PFSK-1 (cell line): ENCODE measurements around the gene LRRC8C.

Experiments
- POLR2AphosphoS5 ChIP-seq: IDR thresholded peaks from 2 replicates; pipeline ENCODE4 v1.6.1; 2012; ENCODE audit warnings: low read depth, mild to moderate bottlenecking, control low read depth, low read length, moderate library complexity
- REST ChIP-seq, 2 experiments: IDR thresholded peaks; 2 replicates each; pipeline versions ENCODE4 v1.6.1 to v1.8.0; 2011 to 2012; ENCODE audit warnings: low read depth in 2 of 2, low read length in 2 of 2, control low read depth in 1 of 2, inconsistent platforms in 1 of 2, mild to moderate bottlenecking in 1 of 2, moderate library complexity in 1 of 2; ENCODE audit not compliant: insufficient read depth in 1 of 2
- SIN3A ChIP-seq: IDR thresholded peaks from 2 replicates; pipeline ENCODE4 v1.6.1; 2012; ENCODE audit warnings: mild to moderate bottlenecking, low read length, moderate library complexity, borderline replicate concordance; ENCODE audit not compliant: insufficient read depth
- TAF1 ChIP-seq: IDR thresholded peaks from 2 replicates; pipeline ENCODE4 v1.6.1; 2012; ENCODE audit warnings: low read length, control low read depth, borderline replicate concordance; ENCODE audit not compliant: insufficient read depth

DNA sequence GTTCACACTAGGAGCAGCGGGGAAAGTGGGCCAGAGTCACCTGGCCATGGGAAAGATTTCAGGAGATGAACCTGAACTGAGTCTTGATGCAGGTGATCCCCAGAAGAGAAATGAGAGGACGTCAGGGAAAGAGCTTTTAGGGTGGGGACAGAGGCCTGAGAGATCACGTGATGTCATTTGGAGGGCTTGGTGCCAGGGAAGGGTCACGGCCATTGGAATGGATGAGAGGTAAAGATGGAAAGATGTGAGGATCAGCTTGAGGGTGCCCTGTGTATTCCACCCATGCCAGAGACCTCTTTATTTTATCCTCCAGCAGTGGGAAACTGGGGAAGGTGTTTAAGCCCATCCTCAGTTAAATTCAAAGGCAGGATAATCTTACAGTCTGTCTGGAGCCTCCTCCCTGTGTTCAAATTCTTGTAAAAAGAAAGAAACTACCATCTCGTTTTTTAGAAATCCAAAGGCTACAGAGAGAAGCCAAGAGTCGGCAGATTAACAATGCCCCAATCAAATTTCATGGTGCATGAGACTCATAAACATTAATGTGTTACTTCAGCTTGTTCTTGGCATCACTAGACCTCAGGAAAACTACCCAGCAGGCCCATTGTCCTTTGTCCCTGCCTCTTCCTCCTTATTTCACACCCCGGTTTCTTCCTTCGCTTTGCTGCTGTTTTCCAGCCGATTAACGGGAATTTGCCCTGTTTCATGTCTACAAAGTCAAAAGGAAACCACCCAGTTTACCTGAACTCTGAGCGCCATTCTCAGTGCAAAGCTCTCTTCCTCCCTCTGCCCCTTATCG is 94.8 kb downstream of the LRRC8C start:
- TF ChIP-seq POLR2AphosphoS5 (no peak), TAF1 (no peak), REST (IDR thresholded peaks at IDR 0.05; ENCODE audit: insufficient read depth in 1 of 2, low read depth in 2 of 2, low read length in 2 of 2) (no peak), SIN3A (no peak)
